Neural progenitor cell (in vitro differentiated cells): Measurements from ENCODE around the gene TMEM87B.

Experiments used
- EZH2phosphoT487 ChIP-seq: fragments of 200-600 bp; sonication (generic); IDR thresholded peaks from 2 replicates; pipeline ENCODE4 v1.6.1; 2017; ENCODE audit warnings: antibody characterized with exemption
- TF ChIP-seq, protein P1 (sequence below): fragments of 200-600 bp; sonication (generic); IDR thresholded peaks from 2 replicates; pipeline ENCODE4 v1.5.1; 2017; ENCODE audit warnings: antibody characterized with exemption, mild to moderate bottlenecking

DNA sequence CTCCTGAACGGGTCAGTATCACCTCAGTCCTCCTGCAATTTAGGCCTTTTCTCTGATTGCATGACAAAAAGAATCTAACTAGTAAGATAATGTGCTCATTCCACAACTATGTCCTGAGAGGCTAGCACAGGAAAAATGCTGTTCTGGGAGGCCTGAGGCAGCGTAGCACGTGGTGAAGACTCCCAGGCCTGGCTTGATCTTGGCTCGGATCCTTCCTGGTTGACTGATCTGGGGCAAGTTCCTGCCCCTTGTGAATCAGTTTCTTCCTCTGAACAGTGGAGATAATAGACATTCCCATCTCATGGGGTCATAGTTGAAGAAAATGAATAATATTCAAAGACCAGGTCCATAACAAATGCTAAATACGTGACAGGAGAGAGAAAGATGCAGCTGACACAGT lies 95.4 kb downstream of the TMEM87B start:
- TF ChIP-seq, protein P1, sequence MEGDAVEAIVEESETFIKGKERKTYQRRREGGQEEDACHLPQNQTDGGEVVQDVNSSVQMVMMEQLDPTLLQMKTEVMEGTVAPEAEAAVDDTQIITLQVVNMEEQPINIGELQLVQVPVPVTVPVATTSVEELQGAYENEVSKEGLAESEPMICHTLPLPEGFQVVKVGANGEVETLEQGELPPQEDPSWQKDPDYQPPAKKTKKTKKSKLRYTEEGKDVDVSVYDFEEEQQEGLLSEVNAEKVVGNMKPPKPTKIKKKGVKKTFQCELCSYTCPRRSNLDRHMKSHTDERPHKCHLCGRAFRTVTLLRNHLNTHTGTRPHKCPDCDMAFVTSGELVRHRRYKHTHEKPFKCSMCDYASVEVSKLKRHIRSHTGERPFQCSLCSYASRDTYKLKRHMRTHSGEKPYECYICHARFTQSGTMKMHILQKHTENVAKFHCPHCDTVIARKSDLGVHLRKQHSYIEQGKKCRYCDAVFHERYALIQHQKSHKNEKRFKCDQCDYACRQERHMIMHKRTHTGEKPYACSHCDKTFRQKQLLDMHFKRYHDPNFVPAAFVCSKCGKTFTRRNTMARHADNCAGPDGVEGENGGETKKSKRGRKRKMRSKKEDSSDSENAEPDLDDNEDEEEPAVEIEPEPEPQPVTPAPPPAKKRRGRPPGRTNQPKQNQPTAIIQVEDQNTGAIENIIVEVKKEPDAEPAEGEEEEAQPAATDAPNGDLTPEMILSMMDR: no peak
- no peak for TF ChIP-seq EZH2phosphoT487
